WTC11 (cell line): ENCODE measurements around the gene TNN. TPM values are rescaled to one million over a fixed set of nuclear protein-coding genes. Genes with fewer than 3 reads are reported as not detected.

Source experiments
- ATAC-seq: fragments of 200-7000 bp; cut with Tn5 transposase; 2 replicates; pipeline ENCODE4 v1.10.0; 2021; ENCODE audit warnings: mild to moderate bottlenecking, moderate library complexity
- CTCF ChIA-PET: fragments of 300-600 bp; sonication (Branson Sonifier 250); formaldehyde crosslinking; loops from one replicate; lab custom pipeline; 2021; ENCODE audit warnings: antibody characterized with exemption; lab: Charles Lee
- POLR2A ChIA-PET: fragments of 350-600 bp; sonication (Branson Sonifier 250); formaldehyde crosslinking; loops from one replicate; lab custom pipeline; 2021; ENCODE audit warnings: antibody characterized with exemption; lab: Charles Lee
- DNase-seq: peaks from one replicate; pipeline ENCODE4 v3.0.0; 2021; ENCODE audit warnings: low spot score
- H3K27ac Mint-ChIP-seq: 2 replicates; pipeline ENCODE4 v1.8.0; 2021; ENCODE audit warnings: mixed read lengths
- H3K27me3 Mint-ChIP-seq: 2 replicates; pipeline ENCODE4 v1.8.0; 2021; ENCODE audit warnings: low read depth, mild to moderate bottlenecking, moderate library complexity, mixed read lengths
- H3K36me3 Mint-ChIP-seq: 2 replicates; pipeline ENCODE4 v1.8.0; 2021; ENCODE audit warnings: mixed read lengths
- H3K4me1 Mint-ChIP-seq: 2 replicates; pipeline ENCODE4 v1.8.0; 2022; ENCODE audit warnings: mixed read lengths
- H3K4me3 Mint-ChIP-seq: 2 replicates; pipeline ENCODE4 v1.8.0; 2021; ENCODE audit warnings: mild to moderate bottlenecking, moderate library complexity, mixed read lengths
- H3K9me3 Mint-ChIP-seq: 2 replicates; pipeline ENCODE4 v1.8.0; 2021; ENCODE audit warnings: mixed read lengths
- ATF1 ChIP-seq: sonication (generic); formaldehyde crosslinking; IDR thresholded peaks from 2 replicates; pipeline ENCODE4 v1.8.1; 2023; ENCODE audit warnings: mild to moderate bottlenecking, moderate library complexity, missing genetic modification reagents
- FOXP1 ChIP-seq: sonication (generic); formaldehyde crosslinking; IDR thresholded peaks from 2 replicates; pipeline ENCODE4 v1.8.0; 2022; ENCODE audit warnings: missing genetic modification reagents, mild to moderate bottlenecking, moderate library complexity, borderline replicate concordance
- NFE2L1 ChIP-seq: sonication (generic); formaldehyde crosslinking; IDR thresholded peaks from 2 replicates; pipeline ENCODE4 v1.8.1; 2023; ENCODE audit warnings: missing genetic modification reagents
- OVOL2 ChIP-seq: fragments of 250-450 bp; sonication (Bioruptor Pico); IDR thresholded peaks from 2 replicates; pipeline ENCODE4 v1.9.0; 2021; ENCODE audit warnings: mild to moderate bottlenecking, borderline replicate concordance
- PRRX2 ChIP-seq: fragments of 250-450 bp; sonication (Bioruptor Pico); IDR thresholded peaks from 2 replicates; pipeline ENCODE4 v1.8.0; 2021; ENCODE audit warnings: mild to moderate bottlenecking
- TP53 ChIP-seq: sonication (generic); formaldehyde crosslinking; IDR thresholded peaks from 2 replicates; pipeline ENCODE4 v1.8.1; 2023; ENCODE audit warnings: mild to moderate bottlenecking, missing genetic modification reagents
- ZNF317 ChIP-seq: sonication (generic); formaldehyde crosslinking; IDR thresholded peaks from 2 replicates; pipeline ENCODE4 v1.8.1; 2023; ENCODE audit warnings: low read depth, mild to moderate bottlenecking, moderate library complexity, missing genetic modification reagents, borderline replicate concordance
- ZNF423 ChIP-seq: fragments of 250-450 bp; sonication (Bioruptor Pico); IDR thresholded peaks from 2 replicates; pipeline ENCODE4 v2.1.2; 2022; ENCODE audit warnings: mild to moderate bottlenecking, moderate library complexity
- total RNA-seq: library from RNA; stranded (reverse); gene quantifications from 3 replicates; pipeline ENCODE4 v1.2.3, GENCODE V29; 2021
- TF ChIP-seq, protein P1 (sequence below): sonication (generic); formaldehyde crosslinking; IDR thresholded peaks from 2 replicates; pipeline ENCODE4 v1.8.0; 2022; ENCODE audit warnings: mild to moderate bottlenecking, missing genetic modification reagents
- TF ChIP-seq, protein P2 (sequence below): sonication (generic); formaldehyde crosslinking; IDR thresholded peaks from 2 replicates; pipeline ENCODE4 v1.8.0; 2022; ENCODE audit warnings: mild to moderate bottlenecking, missing genetic modification reagents
- TF ChIP-seq, protein P3 (sequence below): fragments of 250-450 bp; sonication (Bioruptor Pico); IDR thresholded peaks from 2 replicates; pipeline ENCODE4 v1.9.0; 2021; ENCODE audit warnings: moderate library complexity, mild to moderate bottlenecking, inconsistent platforms, borderline replicate concordance
- TF ChIP-seq, protein P4 (sequence below): fragments of 250-450 bp; sonication (Bioruptor Pico); IDR thresholded peaks from 2 replicates; pipeline ENCODE4 v1.9.0; 2021; ENCODE audit warnings: mild to moderate bottlenecking
- TF ChIP-seq, protein P5 (sequence below): sonication (generic); formaldehyde crosslinking; IDR thresholded peaks from 2 replicates; pipeline ENCODE4 v1.8.1; 2022; ENCODE audit warnings: low read depth, missing genetic modification reagents, borderline replicate concordance
- TF ChIP-seq, protein P6 (sequence below): sonication (generic); formaldehyde crosslinking; IDR thresholded peaks from 2 replicates; pipeline ENCODE4 v1.8.0; 2023; ENCODE audit warnings: missing genetic modification reagents, mild to moderate bottlenecking, borderline replicate concordance
- TF ChIP-seq, protein P7 (sequence below): sonication (generic); formaldehyde crosslinking; IDR thresholded peaks from 2 replicates; pipeline ENCODE4 v1.8.1; 2022; ENCODE audit warnings: mild to moderate bottlenecking, missing genetic modification reagents, moderate library complexity, borderline replicate concordance

TNN gene
- total RNA-seq, 1 experiment from 2014 or later, result 0.44 TPM

DNA sequence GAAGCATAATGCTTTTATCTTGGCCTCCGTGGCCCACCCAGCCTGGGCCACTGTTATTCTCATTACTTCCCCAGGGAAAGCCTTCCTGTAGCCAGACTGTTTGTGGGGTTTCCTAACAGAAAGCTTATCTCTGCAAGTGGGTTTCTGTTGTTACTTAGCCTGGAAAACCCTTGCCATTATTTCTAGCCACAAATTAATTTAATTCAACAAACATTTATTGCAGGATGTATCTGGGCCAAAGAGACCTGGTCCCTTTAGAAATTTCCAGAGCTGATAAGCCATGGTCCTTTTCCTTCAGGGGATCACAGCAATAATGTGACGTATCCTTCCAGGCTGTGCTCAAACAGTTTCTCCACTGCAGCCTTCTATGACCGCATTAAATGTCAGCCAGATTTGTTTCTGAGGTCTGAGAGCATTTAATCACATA, 20.9 kb downstream of the TNN start:
- no peaks in the 10 kb centered on the region for H3K27me3 Mint-ChIP-seq
- POLR2A ChIA-PET, result no interaction called here
- ATAC-seq, result no peak
- no peaks in the 10 kb centered on the region for H3K9me3 Mint-ChIP-seq
- CTCF ChIA-PET, result interaction anchor here (1.0 to 1.3 kb wide), 2 partner anchors 41 to 63 kb away, joined by 3 read pairs; no protein-coding TSS in a partner anchor
- H3K27ac Mint-ChIP-seq, result no peak overlapping the region
- no peak for TF ChIP-seq ZNF423
- TF ChIP-seq, protein P1, sequence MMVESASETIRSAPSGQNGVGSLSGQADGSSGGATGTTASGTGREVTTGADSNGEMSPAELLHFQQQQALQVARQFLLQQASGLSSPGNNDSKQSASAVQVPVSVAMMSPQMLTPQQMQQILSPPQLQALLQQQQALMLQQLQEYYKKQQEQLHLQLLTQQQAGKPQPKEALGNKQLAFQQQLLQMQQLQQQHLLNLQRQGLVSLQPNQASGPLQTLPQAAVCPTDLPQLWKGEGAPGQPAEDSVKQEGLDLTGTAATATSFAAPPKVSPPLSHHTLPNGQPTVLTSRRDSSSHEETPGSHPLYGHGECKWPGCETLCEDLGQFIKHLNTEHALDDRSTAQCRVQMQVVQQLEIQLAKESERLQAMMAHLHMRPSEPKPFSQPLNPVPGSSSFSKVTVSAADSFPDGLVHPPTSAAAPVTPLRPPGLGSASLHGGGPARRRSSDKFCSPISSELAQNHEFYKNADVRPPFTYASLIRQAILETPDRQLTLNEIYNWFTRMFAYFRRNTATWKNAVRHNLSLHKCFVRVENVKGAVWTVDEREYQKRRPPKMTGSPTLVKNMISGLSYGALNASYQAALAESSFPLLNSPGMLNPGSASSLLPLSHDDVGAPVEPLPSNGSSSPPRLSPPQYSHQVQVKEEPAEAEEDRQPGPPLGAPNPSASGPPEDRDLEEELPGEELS (CRISPR knock-in tag), result no peak
- TF ChIP-seq, protein P2, sequence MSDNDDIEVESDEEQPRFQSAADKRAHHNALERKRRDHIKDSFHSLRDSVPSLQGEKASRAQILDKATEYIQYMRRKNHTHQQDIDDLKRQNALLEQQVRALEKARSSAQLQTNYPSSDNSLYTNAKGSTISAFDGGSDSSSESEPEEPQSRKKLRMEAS (CRISPR knock-in tag), result no peak
- no peak for TF ChIP-seq ZNF317 (CRISPR knock-in tag)
- TF ChIP-seq, protein P3, sequence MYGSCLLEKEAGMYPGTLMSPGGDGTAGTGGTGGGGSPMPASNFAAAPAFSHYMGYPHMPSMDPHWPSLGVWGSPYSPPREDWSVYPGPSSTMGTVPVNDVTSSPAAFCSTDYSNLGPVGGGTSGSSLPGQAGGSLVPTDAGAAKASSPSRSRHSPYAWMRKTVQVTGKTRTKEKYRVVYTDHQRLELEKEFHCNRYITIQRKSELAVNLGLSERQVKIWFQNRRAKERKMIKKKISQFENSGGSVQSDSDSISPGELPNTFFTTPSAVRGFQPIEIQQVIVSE (CRISPR knock-in tag), result no peak
- TF ChIP-seq FOXP1 (CRISPR knock-in tag), result no peak
- no peak for TF ChIP-seq TP53 (CRISPR knock-in tag)
- TF ChIP-seq, protein P4, sequence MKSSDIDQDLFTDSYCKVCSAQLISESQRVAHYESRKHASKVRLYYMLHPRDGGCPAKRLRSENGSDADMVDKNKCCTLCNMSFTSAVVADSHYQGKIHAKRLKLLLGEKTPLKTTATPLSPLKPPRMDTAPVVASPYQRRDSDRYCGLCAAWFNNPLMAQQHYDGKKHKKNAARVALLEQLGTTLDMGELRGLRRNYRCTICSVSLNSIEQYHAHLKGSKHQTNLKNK, result no peak
- TF ChIP-seq, all 79 proteins: peak for 0
- peaks cover 4% of the 10 kb centered on the region; the same call in 1 of the 2 replicates for H3K4me1 Mint-ChIP-seq
- H3K4me3 Mint-ChIP-seq, result no peak overlapping the region
- no peak for DNase-seq
- no peaks in the 10 kb centered on the region for H3K36me3 Mint-ChIP-seq

DNA sequence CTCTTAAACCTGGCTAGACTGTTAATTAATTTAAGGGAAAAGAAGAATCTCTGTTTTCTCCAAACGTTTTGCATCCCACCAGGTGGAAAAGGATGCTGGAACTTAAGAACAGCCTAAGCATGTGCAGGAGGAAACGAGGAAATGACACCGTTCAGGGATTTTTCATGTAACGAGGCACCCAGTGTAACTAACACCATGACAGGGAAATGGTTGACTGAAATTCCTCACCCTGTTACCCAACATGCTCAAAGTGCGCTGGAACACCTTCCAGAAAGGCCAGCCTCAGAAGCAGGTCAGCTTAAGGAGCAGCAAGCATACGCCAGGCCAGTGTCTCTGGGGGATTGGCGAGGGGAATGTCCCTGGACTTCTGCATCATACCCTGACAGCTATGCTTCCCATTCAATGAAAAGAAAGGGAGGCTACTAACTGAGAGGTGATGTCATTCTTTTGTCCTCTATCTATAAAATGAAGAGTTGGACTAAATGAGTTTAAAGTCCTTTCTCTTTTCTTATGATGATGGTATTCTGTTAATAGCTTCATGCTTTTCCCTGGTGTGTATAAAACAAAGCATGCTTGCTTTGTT, 21.6 kb downstream of the TNN start:
- ATAC-seq (no peak), DNase-seq (no peak)
- POLR2A ChIA-PET, result no interaction called here
- TF ChIP-seq, protein P5, sequence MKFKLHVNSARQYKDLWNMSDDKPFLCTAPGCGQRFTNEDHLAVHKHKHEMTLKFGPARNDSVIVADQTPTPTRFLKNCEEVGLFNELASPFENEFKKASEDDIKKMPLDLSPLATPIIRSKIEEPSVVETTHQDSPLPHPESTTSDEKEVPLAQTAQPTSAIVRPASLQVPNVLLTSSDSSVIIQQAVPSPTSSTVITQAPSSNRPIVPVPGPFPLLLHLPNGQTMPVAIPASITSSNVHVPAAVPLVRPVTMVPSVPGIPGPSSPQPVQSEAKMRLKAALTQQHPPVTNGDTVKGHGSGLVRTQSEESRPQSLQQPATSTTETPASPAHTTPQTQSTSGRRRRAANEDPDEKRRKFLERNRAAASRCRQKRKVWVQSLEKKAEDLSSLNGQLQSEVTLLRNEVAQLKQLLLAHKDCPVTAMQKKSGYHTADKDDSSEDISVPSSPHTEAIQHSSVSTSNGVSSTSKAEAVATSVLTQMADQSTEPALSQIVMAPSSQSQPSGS, result no peak
- no peak for TF ChIP-seq ATF1 (CRISPR knock-in tag)
- Mint-ChIP-seq H3K27ac (no peak overlapping the region), H3K9me3 (no peaks in the 10 kb centered on the region), H3K36me3 (no peaks in the 10 kb centered on the region), H3K27me3 (no peaks in the 10 kb centered on the region), H3K4me1 (peaks cover 4% of the 10 kb centered on the region; the same call in 1 of the 2 replicates), H3K4me3 (no peak overlapping the region)
- CTCF ChIA-PET, result interaction anchor here (1.1 to 1.3 kb wide), 2 partner anchors 36 to 63 kb away, joined by 3 to 5 read pairs; no protein-coding TSS in a partner anchor

DNA sequence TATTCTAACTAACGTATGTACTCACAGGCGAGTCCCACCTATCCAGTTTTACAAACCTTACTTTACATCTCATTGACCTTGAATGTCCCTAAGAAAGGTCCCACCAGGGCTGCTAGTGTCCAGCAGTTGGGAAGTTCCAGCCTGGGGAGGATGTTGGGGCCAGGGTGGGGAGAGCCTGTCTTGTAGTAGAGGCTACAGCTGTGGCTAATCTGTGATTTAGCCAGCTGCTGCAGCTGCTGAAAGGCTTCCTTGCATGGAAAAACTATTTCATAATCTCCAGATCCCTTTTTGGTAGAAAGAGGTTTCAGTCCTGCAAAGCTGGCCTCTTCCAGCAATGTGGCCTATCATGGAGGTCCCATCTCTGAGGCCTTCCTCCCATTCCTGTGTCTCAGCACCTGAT, 23.1 kb downstream of the TNN start:
- ATAC-seq (no peak), DNase-seq (no peak)
- Mint-ChIP-seq H3K27ac (no peak overlapping the region), H3K4me3 (no peak overlapping the region), H3K4me1 (peaks cover 4% of the 10 kb centered on the region; the same call in 1 of the 2 replicates), H3K9me3 (no peaks in the 10 kb centered on the region), H3K36me3 (no peaks in the 10 kb centered on the region), H3K27me3 (no peaks in the 10 kb centered on the region)
- TF ChIP-seq, protein P6, sequence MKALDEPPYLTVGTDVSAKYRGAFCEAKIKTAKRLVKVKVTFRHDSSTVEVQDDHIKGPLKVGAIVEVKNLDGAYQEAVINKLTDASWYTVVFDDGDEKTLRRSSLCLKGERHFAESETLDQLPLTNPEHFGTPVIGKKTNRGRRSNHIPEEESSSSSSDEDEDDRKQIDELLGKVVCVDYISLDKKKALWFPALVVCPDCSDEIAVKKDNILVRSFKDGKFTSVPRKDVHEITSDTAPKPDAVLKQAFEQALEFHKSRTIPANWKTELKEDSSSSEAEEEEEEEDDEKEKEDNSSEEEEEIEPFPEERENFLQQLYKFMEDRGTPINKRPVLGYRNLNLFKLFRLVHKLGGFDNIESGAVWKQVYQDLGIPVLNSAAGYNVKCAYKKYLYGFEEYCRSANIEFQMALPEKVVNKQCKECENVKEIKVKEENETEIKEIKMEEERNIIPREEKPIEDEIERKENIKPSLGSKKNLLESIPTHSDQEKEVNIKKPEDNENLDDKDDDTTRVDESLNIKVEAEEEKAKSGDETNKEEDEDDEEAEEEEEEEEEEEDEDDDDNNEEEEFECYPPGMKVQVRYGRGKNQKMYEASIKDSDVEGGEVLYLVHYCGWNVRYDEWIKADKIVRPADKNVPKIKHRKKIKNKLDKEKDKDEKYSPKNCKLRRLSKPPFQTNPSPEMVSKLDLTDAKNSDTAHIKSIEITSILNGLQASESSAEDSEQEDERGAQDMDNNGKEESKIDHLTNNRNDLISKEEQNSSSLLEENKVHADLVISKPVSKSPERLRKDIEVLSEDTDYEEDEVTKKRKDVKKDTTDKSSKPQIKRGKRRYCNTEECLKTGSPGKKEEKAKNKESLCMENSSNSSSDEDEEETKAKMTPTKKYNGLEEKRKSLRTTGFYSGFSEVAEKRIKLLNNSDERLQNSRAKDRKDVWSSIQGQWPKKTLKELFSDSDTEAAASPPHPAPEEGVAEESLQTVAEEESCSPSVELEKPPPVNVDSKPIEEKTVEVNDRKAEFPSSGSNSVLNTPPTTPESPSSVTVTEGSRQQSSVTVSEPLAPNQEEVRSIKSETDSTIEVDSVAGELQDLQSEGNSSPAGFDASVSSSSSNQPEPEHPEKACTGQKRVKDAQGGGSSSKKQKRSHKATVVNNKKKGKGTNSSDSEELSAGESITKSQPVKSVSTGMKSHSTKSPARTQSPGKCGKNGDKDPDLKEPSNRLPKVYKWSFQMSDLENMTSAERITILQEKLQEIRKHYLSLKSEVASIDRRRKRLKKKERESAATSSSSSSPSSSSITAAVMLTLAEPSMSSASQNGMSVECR (CRISPR knock-in tag), result no peak
- TF ChIP-seq, protein P5, result no peak
- TF ChIP-seq OVOL2 (CRISPR knock-in tag) (no peak), PRRX2 (CRISPR knock-in tag) (no peak), NFE2L1 (CRISPR knock-in tag) (no peak)
- TF ChIP-seq, protein P7, sequence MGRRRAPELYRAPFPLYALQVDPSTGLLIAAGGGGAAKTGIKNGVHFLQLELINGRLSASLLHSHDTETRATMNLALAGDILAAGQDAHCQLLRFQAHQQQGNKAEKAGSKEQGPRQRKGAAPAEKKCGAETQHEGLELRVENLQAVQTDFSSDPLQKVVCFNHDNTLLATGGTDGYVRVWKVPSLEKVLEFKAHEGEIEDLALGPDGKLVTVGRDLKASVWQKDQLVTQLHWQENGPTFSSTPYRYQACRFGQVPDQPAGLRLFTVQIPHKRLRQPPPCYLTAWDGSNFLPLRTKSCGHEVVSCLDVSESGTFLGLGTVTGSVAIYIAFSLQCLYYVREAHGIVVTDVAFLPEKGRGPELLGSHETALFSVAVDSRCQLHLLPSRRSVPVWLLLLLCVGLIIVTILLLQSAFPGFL (CRISPR knock-in tag), result no peak
- TF ChIP-seq, protein P3 (CRISPR knock-in tag), result no peak
- TF ChIP-seq, protein P2 (CRISPR knock-in tag), result no peak
- ChIA-PET POLR2A (interaction anchor here (0.6 kb wide), 1 partner anchor 525 kb away, joined by 4 read pairs; no protein-coding TSS in a partner anchor), CTCF (interaction anchor here (0.6 to 1.2 kb wide), 4 partner anchors 34 to 61 kb away, joined by 3 to 7 read pairs (median 4); no protein-coding TSS in a partner anchor)
